Stimulated activated CD4-positive, alpha-beta T cell treated with anti-CD3 and anti-CD28 coated beads, Interleukin-4, amount 100 ng/mL, for 24 hours (primary cell): ENCODE data around the gene WIPI1.
"Not testable (repeated sequence)": the region's sequence is repeated elsewhere in the genome, so short reads cannot be mapped to it uniquely, and the experiment has no call there.

ENCODE experiments used
- DNase-seq: peaks from one replicate; pipeline ENCODE4 v3.0.0-alpha.2; 2020

WIPI1 gene

DNA sequence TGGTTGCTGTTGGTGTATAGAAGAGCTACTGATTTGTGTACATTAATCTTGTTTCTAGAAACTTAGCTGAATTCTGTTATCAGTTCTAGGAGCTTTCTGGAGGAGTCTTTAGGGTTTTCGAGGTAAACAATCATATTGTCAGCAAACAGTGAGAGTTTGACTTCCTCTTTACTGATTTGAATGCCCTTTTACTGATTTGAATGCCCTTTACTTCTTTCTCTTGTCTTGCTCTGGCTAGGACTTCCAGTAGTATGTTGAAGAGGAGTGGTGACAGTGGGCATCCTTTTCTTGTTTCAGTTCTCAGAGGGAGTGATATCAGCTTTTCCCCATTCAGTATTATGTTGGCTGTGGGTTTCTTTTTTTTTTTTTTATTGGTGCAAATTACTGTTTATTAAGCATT lies 49.6 kb downstream of the WIPI1 start:
- DNase-seq = not testable (repeated sequence)

DNA sequence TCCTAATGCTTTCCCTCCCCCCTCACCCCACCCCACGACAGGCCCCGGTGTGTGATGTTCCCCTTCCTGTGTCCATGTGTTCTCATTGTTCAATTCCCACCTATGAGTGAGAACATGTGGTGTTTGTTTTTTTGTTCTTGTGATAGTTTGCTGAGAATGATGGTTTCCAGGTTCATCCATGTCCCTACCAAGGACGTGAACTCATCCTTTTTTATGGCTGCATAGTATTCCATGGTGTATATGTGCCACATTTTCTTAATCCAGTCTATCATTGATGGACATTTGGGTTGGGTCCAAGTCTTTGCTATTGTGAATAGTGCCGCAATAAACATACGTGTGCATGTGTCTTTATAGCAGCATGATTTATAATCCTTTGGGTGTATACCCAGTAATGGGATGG lies 53.5 kb downstream of the WIPI1 start:
- not testable (repeated sequence) for DNase-seq

DNA sequence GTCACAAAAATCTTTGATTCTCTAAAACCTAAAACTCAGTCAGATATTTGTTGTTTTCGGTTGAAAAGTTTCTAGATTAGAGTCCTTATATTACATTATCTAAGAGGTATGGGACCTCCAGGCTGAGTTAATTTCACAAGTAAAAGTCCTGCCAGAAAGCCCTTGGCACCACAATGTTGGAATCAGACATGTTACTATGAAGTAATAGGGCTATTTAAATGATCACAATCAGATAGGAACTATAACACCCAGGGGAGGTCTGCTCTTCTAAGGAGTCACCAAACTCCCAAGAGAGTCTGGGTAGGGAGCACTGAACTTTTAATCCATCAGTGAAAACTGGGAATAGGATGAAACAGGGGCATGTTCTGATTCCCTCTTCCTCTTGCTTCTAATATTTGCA lies 54.2 kb downstream of the WIPI1 start:
- DNase-seq = no peak

DNA sequence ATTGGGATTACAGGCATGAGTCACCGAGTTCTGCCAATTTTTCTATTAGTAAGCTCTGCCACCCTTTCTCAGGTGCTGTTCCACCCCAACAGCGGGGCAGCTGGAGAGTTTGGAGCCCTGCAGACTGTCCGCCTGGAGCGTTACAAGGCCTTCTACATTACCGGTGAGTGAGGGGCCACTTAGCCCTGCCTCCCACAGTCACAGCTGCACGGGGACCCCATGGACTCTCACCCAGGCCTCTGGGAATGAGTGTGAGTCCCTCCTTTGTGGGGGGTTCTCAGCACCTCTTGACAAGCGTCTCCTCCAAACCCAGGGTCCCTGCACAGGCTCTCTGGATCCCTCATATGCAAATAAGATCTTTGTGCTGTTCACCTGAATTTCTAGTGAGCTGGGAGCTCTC lies 56.0 kb downstream of the WIPI1 start:
- DNase-seq = no peak

DNA sequence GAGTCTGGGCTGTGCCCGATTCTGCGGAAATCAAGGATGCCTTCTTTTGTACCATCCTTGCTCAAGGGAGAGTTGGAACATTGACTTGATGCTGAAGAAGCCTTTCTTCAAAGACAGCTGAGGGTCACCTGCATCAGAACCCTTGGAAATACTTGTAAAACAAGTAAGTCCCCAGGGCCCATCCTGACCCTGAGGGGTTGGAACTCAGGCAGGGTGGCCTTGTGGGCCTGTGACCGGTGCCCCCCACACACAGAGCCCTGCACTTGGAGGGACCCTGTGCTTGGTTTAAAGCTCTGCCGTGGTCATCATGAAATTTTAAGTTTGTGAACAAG lies 56.9 kb downstream of the WIPI1 start:
- DNase-seq = no peak

- DNase-seq = peak; percentile 62
These were observed 57.5 kb downstream of the WIPI1 start for GRCh38 chr17:68399638-68400403.

DNA sequence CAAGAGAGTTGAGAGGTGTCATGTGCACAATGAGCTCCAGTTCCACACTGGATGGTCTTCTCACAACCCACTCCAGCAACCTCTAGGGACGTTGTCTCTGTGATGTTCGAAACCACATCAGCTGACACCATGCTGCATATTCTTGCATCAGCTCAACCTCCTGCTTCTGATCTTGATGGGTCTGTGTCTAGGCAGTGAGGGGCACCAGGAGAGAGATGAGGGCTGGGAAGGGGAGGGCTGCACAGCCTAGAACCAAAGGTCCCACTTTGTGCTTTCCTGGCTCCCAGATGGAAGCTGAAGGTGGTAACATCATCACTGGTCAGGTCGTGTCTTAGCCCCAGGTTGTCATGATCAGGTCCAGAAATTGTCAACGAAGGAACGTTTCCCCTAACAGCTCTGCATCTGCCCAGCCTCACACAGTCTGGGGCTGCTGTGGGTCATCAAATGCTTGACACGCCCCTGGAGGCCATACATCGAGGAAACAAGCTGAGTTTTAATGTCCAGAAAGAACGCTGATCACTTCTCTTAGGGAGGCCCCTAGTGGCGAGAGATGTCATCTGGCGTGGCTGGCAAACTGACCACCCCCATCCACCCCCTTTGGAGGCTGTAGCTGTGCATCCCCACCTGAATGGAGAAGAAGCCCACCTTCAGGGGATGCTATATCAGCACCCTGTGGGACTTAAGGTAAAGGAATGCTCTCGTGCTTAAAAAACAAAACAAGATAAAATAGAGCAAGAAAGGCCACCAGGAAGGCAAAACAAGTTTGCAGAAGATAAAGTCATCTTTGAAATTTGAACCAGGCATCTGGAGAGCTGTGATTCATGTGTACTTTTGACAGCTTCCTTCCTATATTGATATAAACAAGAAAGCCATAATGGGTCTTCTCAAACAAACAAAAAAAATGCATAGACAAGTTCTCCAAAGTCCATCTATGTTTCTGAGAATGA lies 58.3 kb downstream of the WIPI1 start:
- peak; percentile 18 for DNase-seq

GRCh38 chr17:68397108-68397536 lies 60.2 kb downstream of the WIPI1 start:
- DNase-seq = no peak

GRCh38 chr17:68396226-68397107 lies 60.8 kb downstream of the WIPI1 start:
- DNase-seq = no peak

- no peak for DNase-seq
These were observed 62.5 kb downstream of the WIPI1 start for GRCh38 chr17:68394608-68395331.

GRCh38 chr17:68391561-68392268 lies 65.6 kb downstream of the WIPI1 start:
- no peak for DNase-seq

GRCh38 chr17:68390888-68391545 lies 66.3 kb downstream of the WIPI1 start:
- DNase-seq = no peak

- no peak for DNase-seq
These were observed 68.3 kb downstream of the WIPI1 start for GRCh38 chr17:68389041-68389440.

- DNase-seq = no peak
These were observed 69.7 kb downstream of the WIPI1 start for GRCh38 chr17:68387435-68388218.

DNA sequence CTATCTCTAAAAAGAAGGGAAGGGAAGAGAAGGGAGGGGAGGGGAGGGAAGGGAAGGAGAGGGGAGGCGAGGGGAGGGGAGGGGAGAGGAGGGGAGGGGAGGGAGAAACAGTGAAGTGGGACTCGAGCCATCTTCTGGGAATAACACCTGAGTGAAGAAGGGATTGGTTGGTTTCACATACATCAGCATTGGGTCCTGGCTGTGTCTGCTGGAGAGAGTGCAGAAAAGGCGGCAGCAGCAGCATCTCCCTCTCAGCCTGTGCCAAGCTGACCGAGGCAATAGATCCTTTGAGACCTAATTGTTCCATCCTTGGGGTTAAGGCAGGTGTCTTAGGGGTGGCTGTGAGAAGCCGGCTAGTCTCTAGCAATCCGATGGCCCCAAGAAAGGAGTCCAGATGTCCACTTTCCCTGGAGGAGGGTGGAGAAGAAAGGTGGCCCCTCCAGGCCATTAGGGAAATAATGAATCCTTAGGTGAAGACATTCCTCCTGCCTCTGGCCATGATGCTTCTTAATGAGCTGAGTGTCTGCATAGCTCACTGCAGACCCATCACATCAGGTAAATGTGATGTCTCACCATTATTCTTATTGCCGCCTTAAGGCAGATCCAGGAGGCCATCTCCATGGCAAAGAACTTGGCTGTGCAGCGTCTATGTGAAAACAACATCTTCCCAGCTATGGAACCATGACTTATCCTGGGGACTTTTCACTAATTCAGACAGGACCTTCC lies 71.6 kb downstream of the WIPI1 start:
- no peak for DNase-seq

DNA sequence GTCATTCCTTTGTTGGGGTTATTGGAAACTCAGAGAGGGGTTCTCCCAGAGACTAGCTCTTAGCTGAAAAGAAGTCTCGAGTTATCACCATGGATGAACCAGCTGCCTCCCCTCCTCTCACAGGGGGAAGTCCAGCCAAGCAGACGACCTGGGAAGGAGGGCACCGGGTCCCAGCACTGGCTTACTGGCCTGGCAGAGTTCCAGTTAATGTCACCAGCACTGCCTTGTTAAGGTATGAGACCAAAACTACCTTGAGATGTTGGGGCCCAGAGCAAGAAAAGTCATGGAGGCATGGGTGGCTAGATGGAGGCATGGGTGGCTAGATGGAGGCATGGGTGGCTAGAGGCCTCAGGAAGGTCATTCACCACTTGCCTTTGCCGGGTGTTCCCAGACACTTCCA lies 72.4 kb downstream of the WIPI1 start:
- DNase-seq = no peak

DNA sequence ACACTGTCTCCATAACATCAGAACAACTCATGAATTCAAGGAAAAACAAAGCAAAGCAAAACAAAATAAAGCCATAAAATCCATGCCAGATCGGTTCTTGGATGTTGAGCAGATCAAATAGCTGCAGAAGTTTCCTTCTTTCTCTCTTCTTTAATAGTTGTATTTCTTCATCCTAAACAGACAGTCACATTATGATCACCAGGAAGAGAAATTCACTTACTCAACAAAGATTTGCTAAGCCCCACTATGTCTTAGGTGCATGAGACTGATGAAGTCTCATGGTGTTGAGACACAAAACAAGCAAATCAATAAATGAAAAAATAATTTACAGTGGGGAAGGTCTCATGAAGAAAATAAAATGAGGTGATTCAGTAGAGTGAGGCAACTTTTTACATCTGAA lies 72.8 kb downstream of the WIPI1 start:
- DNase-seq = no peak

- DNase-seq = peak; percentile 19
These were observed 73.6 kb downstream of the WIPI1 start for GRCh38 chr17:68383443-68384321.

GRCh38 chr17:68383120-68383442 lies 74.2 kb downstream of the WIPI1 start:
- DNase-seq = no peak
